ENCODE data around the gene OR8H3.

OR8H3 gene, protein sequence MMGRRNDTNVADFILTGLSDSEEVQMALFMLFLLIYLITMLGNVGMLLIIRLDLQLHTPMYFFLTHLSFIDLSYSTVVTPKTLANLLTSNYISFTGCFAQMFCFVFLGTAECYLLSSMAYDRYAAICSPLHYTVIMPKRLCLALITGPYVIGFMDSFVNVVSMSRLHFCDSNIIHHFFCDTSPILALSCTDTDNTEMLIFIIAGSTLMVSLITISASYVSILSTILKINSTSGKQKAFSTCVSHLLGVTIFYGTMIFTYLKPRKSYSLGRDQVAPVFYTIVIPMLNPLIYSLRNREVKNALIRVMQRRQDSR

DNA sequence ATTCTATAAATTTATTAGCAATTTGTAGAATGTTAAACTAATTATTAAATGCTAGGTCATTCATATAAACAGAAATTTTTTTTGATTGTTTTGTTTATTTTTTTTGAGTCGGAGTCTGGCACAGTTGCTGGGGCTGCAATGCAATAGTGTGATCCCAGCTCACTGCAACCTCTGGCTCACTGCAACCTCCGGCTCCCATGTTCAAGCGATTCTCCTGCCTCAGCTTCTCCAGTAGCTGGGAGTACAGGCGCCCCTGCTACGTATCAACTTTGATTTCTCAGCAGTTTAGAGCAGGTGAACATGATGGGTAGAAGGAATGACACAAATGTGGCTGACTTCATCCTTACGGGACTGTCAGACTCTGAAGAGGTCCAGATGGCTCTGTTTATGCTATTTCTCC lies at the start of gene OR8H3:
TSS of gene OR8H3 (plus strand) at position 301 of the 400 bp plus-strand sequence. CDS start at position 301, 0 bp downstream.
- Histone ChIP-seq H3K27me3 (ENCODE audit: low read length) (no peaks in the 10 kb centered on the region), H2AFZ (ENCODE audit: low read depth, low read length, severe bottlenecking) (no peak within 1 kb of the TSS), H3F3A (ENCODE audit: insufficient read depth) (no peaks in the 10 kb centered on the region), H3K4me2 (ENCODE audit: low read depth, low read length, poor library complexity, severe bottlenecking) (no peak within 1 kb of the TSS), H3K36me3 (ENCODE audit: low read length) (no peaks in the 10 kb centered on the region), H3K4me3 (ENCODE audit: insufficient read depth, low read length, poor library complexity, severe bottlenecking) (no peak within 1 kb of the TSS), H3K9me2 (replicated peaks; ENCODE audit: insufficient read depth, low read length) (no peaks in the 10 kb centered on the region), H3K9ac (ENCODE audit: low read length) (no peak within 1 kb of the TSS), H3K79me2 (ENCODE audit: insufficient read depth, low read length) (no peaks in the 10 kb centered on the region), H3K27ac (ENCODE audit: low read depth, low read length) (no peak within 1 kb of the TSS), H3K9me3 (ENCODE audit: insufficient read depth, low read length) (no peaks in the 10 kb centered on the region), H4K20me1 (ENCODE audit: low read depth, low read length) (no peaks in the 10 kb centered on the region)
- TF ChIP-seq EZH2phosphoT487 (conservative IDR thresholded peaks at IDR 0.05; ENCODE audit: low read length) = no peak
- TF ChIP-seq, protein P1, sequence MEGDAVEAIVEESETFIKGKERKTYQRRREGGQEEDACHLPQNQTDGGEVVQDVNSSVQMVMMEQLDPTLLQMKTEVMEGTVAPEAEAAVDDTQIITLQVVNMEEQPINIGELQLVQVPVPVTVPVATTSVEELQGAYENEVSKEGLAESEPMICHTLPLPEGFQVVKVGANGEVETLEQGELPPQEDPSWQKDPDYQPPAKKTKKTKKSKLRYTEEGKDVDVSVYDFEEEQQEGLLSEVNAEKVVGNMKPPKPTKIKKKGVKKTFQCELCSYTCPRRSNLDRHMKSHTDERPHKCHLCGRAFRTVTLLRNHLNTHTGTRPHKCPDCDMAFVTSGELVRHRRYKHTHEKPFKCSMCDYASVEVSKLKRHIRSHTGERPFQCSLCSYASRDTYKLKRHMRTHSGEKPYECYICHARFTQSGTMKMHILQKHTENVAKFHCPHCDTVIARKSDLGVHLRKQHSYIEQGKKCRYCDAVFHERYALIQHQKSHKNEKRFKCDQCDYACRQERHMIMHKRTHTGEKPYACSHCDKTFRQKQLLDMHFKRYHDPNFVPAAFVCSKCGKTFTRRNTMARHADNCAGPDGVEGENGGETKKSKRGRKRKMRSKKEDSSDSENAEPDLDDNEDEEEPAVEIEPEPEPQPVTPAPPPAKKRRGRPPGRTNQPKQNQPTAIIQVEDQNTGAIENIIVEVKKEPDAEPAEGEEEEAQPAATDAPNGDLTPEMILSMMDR (IDR thresholded peaks at IDR 0.05; ENCODE audit: insufficient read depth, low read length, poor library complexity, severe bottlenecking) = no peak

DNA sequence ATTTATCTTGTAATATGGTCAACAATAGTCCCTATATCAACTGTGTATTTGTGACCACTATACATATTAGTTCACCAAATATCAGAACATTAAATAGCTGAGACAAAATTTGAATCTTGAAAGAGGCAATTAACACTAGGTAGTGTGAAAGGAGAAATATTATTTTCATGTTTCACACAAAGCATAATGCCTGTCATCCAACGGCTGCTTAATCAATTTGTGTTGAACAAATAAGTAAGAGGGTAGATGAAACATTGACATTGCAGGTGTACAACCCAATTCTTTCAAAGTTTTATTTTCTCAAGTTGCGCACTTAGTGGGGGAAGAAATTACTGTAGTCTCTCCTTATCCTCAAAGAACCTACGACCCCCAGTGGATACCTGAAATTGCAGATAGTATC lies 32.5 kb upstream of the OR8H3 start:
- Histone ChIP-seq H3K27me3 (ENCODE audit: low read length) (no peaks in the 10 kb centered on the region), H4K20me1 (ENCODE audit: low read depth, low read length) (no peaks in the 10 kb centered on the region), H3K9ac (ENCODE audit: low read length) (no peak overlapping the region), H2AFZ (ENCODE audit: low read depth, low read length, severe bottlenecking) (no peak overlapping the region), H3K4me3 (ENCODE audit: insufficient read depth, low read length, poor library complexity, severe bottlenecking) (no peak overlapping the region), H3K27ac (ENCODE audit: low read depth, low read length) (no peak overlapping the region), H3K36me3 (ENCODE audit: low read length) (no peaks in the 10 kb centered on the region), H3K9me2 (replicated peaks; ENCODE audit: insufficient read depth, low read length) (no peaks in the 10 kb centered on the region), H3K4me2 (ENCODE audit: low read depth, low read length, poor library complexity, severe bottlenecking) (no peak overlapping the region), H3K9me3 (ENCODE audit: insufficient read depth, low read length) (no peaks in the 10 kb centered on the region), H3K79me2 (ENCODE audit: insufficient read depth, low read length) (no peaks in the 10 kb centered on the region), H3F3A (ENCODE audit: insufficient read depth) (no peaks in the 10 kb centered on the region)
- TF ChIP-seq, protein P1 (IDR thresholded peaks at IDR 0.05; ENCODE audit: insufficient read depth, low read length, poor library complexity, severe bottlenecking) = no peak
- no peak for TF ChIP-seq EZH2phosphoT487 (conservative IDR thresholded peaks at IDR 0.05; ENCODE audit: low read length)

DNA sequence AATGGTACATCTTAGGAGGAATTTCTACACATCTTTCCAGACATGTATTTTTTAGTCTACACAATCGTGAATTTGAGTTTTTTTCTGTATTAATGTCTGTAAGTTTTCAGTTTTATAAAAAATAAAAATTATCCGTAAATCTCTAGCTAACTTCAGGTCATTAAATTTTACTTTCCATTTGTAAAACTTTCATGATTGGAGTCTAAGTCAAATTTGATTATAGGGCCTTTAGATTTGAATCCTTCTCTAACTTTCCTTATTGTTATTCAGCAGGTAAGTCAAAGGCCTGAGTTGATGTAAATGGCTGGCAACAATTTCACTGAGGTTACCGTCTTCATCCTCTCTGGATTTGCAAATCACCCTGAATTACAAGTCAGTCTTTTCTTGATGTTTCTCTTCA lies 29.2 kb upstream of the OR8H3 start, which contains the start of gene OR8I2:
TSS of gene OR8I2 (plus strand) at position 301 of the 400 bp plus-strand sequence. CDS start at position 301, 0 bp downstream.
- Histone ChIP-seq H3K27ac (ENCODE audit: low read depth, low read length) (no peak within 1 kb of the TSS), H3K9me3 (ENCODE audit: insufficient read depth, low read length) (no peaks in the 10 kb centered on the region), H3K9me2 (replicated peaks; ENCODE audit: insufficient read depth, low read length) (no peaks in the 10 kb centered on the region), H4K20me1 (ENCODE audit: low read depth, low read length) (no peaks in the 10 kb centered on the region), H3K4me2 (ENCODE audit: low read depth, low read length, poor library complexity, severe bottlenecking) (no peak within 1 kb of the TSS), H3F3A (ENCODE audit: insufficient read depth) (no peaks in the 10 kb centered on the region), H3K27me3 (ENCODE audit: low read length) (no peaks in the 10 kb centered on the region), H3K4me3 (ENCODE audit: insufficient read depth, low read length, poor library complexity, severe bottlenecking) (no peak within 1 kb of the TSS), H2AFZ (ENCODE audit: low read depth, low read length, severe bottlenecking) (no peak within 1 kb of the TSS), H3K79me2 (ENCODE audit: insufficient read depth, low read length) (no peaks in the 10 kb centered on the region), H3K9ac (ENCODE audit: low read length) (no peak within 1 kb of the TSS), H3K36me3 (ENCODE audit: low read length) (no peaks in the 10 kb centered on the region)
- TF ChIP-seq, protein P1 (IDR thresholded peaks at IDR 0.05; ENCODE audit: insufficient read depth, low read length, poor library complexity, severe bottlenecking) = no peak
- no peak for TF ChIP-seq EZH2phosphoT487 (conservative IDR thresholded peaks at IDR 0.05; ENCODE audit: low read length)
